HCT116 (cell line): Measurements from ENCODE around the gene MACROH2A2. TPM values are rescaled to one million over a fixed set of nuclear protein-coding genes. Genes with fewer than 3 reads are reported as not detected.

Experiments
- ATAC-seq: fragments of 200-7000 bp; cut with Tn5 transposase; 2 replicates; pipeline ENCODE4 v1.9.1; 2020; ENCODE audit warnings: mild to moderate bottlenecking, moderate library complexity
- BruUV-seq: library from RNA; stranded (reverse); fragments of 400-500 nt; replicated peaks from 2 replicates; lab custom pipeline; 2021; lab: Mats Ljungman, UMichigan
- CTCF ChIA-PET: fragments of 300-600 bp; sonication (Branson Sonifier 250); formaldehyde crosslinking; loops from one replicate; lab custom pipeline; 2021; ENCODE audit warnings: antibody characterized with exemption; lab: Charles Lee
- POLR2A ChIA-PET: fragments of 300-600, 350-600 bp; sonication (Branson Sonifier 250); formaldehyde crosslinking; loops from one replicate; lab custom pipeline; 2021; ENCODE audit warnings: antibody characterized with exemption; lab: Charles Lee
- RAD21 ChIA-PET, 2 experiments: fragments of 300-600 bp; sonication (Branson Sonifier 250); formaldehyde crosslinking; loops; one replicate each; lab custom pipeline; 2023; ENCODE audit warnings: low total read pairs in 2 of 2; ENCODE audit not compliant: uncharacterized antibody in 2 of 2, unreplicated experiment in 2 of 2, low non-redundant PET in 1 of 2; lab: Charles Lee
- DNase-seq: peaks from one replicate; pipeline ENCODE4 v3.0.0-alpha.2; 2010; ENCODE audit warnings: low read depth, low spot score
- H2AFZ ChIP-seq: fragments of 200-600 bp; shearing (Covaris generic), sonication (generic); 2 replicates; pipeline ENCODE4 v1.6.1; 2017; ENCODE audit warnings: low read depth, mixed run types, mixed read lengths, antibody characterized with exemption, low read length; ENCODE audit not compliant: poor library complexity, severe bottlenecking
- H3K27ac ChIP-seq: 2 replicates; pipeline ENCODE4 v1.5.1; 2012; ENCODE audit warnings: low read depth, low read length
- H3K27me3 ChIP-seq: fragments of 200-600 bp; sonication (generic); 2 replicates; pipeline ENCODE4 v1.6.1; 2016; ENCODE audit warnings: mixed run types, low read length, mixed read lengths; ENCODE audit not compliant: insufficient read depth
- H3K36me3 ChIP-seq, 2 experiments: fragments of 200-500 bp in 1 of 2; fragments of 200-600 bp in 1 of 2; sonication (Bioruptor generic) in 1 of 2; sonication (generic) in 1 of 2; 2 replicates each; pipeline versions ENCODE4 v1.5.1 to v1.6.1; 2014 to 2016; ENCODE audit warnings: low read length in 2 of 2, inconsistent platforms in 1 of 2, mixed read lengths in 1 of 2, mixed run types in 1 of 2; ENCODE audit not compliant: insufficient read depth in 2 of 2, control insufficient read depth in 1 of 2
- H3K4me1 ChIP-seq, 2 experiments: fragments of 200-600 bp in 1 of 2; sonication (generic) in 1 of 2; 2 replicates each; pipeline versions ENCODE4 v1.5.1 to v1.6.1; 2012 to 2017; ENCODE audit warnings: low read length in 2 of 2, inconsistent platforms in 1 of 2, mild to moderate bottlenecking in 1 of 2, mixed read lengths in 1 of 2, mixed run types in 1 of 2, moderate library complexity in 1 of 2; ENCODE audit not compliant: insufficient read depth in 2 of 2, control insufficient read depth in 1 of 2
- H3K4me2 ChIP-seq: fragments of 200-600 bp; sonication (generic); 2 replicates; pipeline ENCODE4 v1.6.1; 2017; ENCODE audit warnings: mixed run types, low read length, mixed read lengths
- H3K4me3 ChIP-seq, 2 experiments: fragments of 200-600 bp in 1 of 2; sonication (generic) in 1 of 2; replicated peaks in 1 of 2; 2 replicates each; pipeline ENCODE4 v1.5.1; 2011 to 2016; ENCODE audit warnings: low read length in 2 of 2, control low read depth in 1 of 2, low read depth in 1 of 2, mild to moderate bottlenecking in 1 of 2, mixed read lengths in 1 of 2, mixed run types in 1 of 2
- H3K79me2 ChIP-seq: fragments of 200-600 bp; sonication (generic); 2 replicates; pipeline ENCODE4 v1.6.1; 2017; ENCODE audit warnings: mild to moderate bottlenecking, mixed run types, low read length, moderate library complexity, mixed read lengths; ENCODE audit not compliant: insufficient read depth
- H3K9ac ChIP-seq: fragments of 200-600 bp; sonication (generic); 2 replicates; pipeline ENCODE4 v1.6.1; 2016; ENCODE audit warnings: low read length, mixed read lengths
- H3K9me2 ChIP-seq: fragments of 200-600 bp; sonication (generic), shearing (Covaris generic); 2 replicates; pipeline ENCODE4 v1.6.1; 2017; ENCODE audit warnings: mixed run types, mild to moderate bottlenecking, moderate library complexity; ENCODE audit not compliant: insufficient read depth
- H3K9me3 ChIP-seq, 2 experiments: fragments of 200-500 bp in 1 of 2; fragments of 200-600 bp in 1 of 2; sonication (Bioruptor generic) in 1 of 2; sonication (generic) in 1 of 2; 2 replicates each; pipeline ENCODE4 v1.6.1; 2014 to 2017; ENCODE audit warnings: low read length in 2 of 2, mixed read lengths in 2 of 2, inconsistent platforms in 1 of 2, low read depth in 1 of 2, mild to moderate bottlenecking in 1 of 2, mixed run types in 1 of 2, moderate library complexity in 1 of 2; ENCODE audit not compliant: control insufficient read depth in 1 of 2, insufficient read depth in 1 of 2
- H4K20me1 ChIP-seq: fragments of 200-600 bp; sonication (generic), shearing (Covaris generic); 2 replicates; pipeline ENCODE4 v1.6.1; 2017; ENCODE audit warnings: mixed run types, mild to moderate bottlenecking, moderate library complexity; ENCODE audit not compliant: insufficient read depth
- CBX3 ChIP-seq: IDR thresholded peaks from 2 replicates; pipeline ENCODE4 v1.6.1; 2012; ENCODE audit warnings: low read depth
- CEBPB ChIP-seq: IDR thresholded peaks from 2 replicates; pipeline ENCODE4 v1.6.1; 2012; ENCODE audit warnings: low read depth
- EZH2phosphoT487 ChIP-seq: fragments of 200-600 bp; IDR thresholded peaks from 2 replicates; pipeline ENCODE4 v1.6.1; 2018; ENCODE audit warnings: antibody characterized with exemption, borderline replicate concordance
- FOSL1 ChIP-seq: IDR thresholded peaks from 2 replicates; pipeline ENCODE4 v1.6.1; 2012; ENCODE audit warnings: low read depth
- POLR2A ChIP-seq: IDR thresholded peaks from 2 replicates; pipeline ENCODE4 v1.7.0; 2011; ENCODE audit warnings: borderline replicate concordance; ENCODE audit not compliant: insufficient read depth, insufficient read length; ENCODE audit errors: extremely low read depth
- POLR2AphosphoS5 ChIP-seq: IDR thresholded peaks from 2 replicates; pipeline ENCODE4 v1.6.1; 2011; ENCODE audit warnings: mild to moderate bottlenecking, low read depth, low read length, moderate library complexity
- RAD21 ChIP-seq: IDR thresholded peaks from 2 replicates; pipeline ENCODE4 v1.6.1; 2012; ENCODE audit warnings: low read depth, mild to moderate bottlenecking
- SIN3A ChIP-seq: IDR thresholded peaks from 2 replicates; pipeline ENCODE4 v1.6.1; 2012; ENCODE audit warnings: low read depth
- SRF ChIP-seq: IDR thresholded peaks from 2 replicates; pipeline ENCODE4 v1.6.1; 2012; ENCODE audit warnings: low read depth
- TCF7L2 ChIP-seq: IDR thresholded peaks from 2 replicates; pipeline ENCODE4 v1.7.0; 2011; ENCODE audit warnings: borderline replicate concordance, inconsistent platforms; ENCODE audit not compliant: insufficient read depth, insufficient read length; ENCODE audit errors: extremely low read depth
- YY1 ChIP-seq: IDR thresholded peaks from 2 replicates; pipeline ENCODE4 v1.6.1; 2011; ENCODE audit warnings: low read length, low read depth, moderate library complexity, mild to moderate bottlenecking; ENCODE audit not compliant: insufficient replicate concordance; ENCODE audit errors: extremely low read depth
- intact Hi-C: fragments of 100-400 bp; cut with micrococcal nuclease; formaldehyde crosslinking; loops from 2 replicates; pipeline ENCODE4 v1.10.0; 2022
- total RNA-seq: library from RNA; stranded (reverse); gene quantifications from one replicate; pipeline ENCODE4 v1.2.1, GENCODE V29; 2021; ENCODE audit not compliant: unreplicated experiment
- TF ChIP-seq, protein P1 (sequence below): IDR thresholded peaks from 2 replicates; pipeline ENCODE4 v1.6.1; 2011; ENCODE audit warnings: mild to moderate bottlenecking, low read length, moderate library complexity; ENCODE audit not compliant: insufficient replicate concordance; ENCODE audit errors: extremely low read depth
- TF ChIP-seq, protein P2 (sequence below): IDR thresholded peaks from 2 replicates; pipeline ENCODE4 v1.6.1; 2012
- TF ChIP-seq, protein P3 (sequence below): IDR thresholded peaks from 2 replicates; pipeline ENCODE4 v1.6.1; 2012
- TF ChIP-seq, protein P4 (sequence below), 3 experiments: fragments of 200-600 bp in 1 of 3; sonication (generic) in 1 of 3; IDR thresholded peaks in 2 of 3; conservative IDR thresholded peaks in 1 of 3; 2 replicates each; pipeline ENCODE4 v1.5.1; 2012 to 2017; ENCODE audit warnings: low read depth in 2 of 3, low read length in 2 of 3, antibody characterized with exemption in 1 of 3, borderline replicate concordance in 1 of 3, control low read depth in 1 of 3, mild to moderate bottlenecking in 1 of 3, mixed read lengths in 1 of 3, mixed run types in 1 of 3, moderate library complexity in 1 of 3; ENCODE audit not compliant: insufficient read depth in 1 of 3

Gene MACROH2A2
- total RNA-seq, 1 experiment from 2014 or later = 41.4 TPM

DNA sequence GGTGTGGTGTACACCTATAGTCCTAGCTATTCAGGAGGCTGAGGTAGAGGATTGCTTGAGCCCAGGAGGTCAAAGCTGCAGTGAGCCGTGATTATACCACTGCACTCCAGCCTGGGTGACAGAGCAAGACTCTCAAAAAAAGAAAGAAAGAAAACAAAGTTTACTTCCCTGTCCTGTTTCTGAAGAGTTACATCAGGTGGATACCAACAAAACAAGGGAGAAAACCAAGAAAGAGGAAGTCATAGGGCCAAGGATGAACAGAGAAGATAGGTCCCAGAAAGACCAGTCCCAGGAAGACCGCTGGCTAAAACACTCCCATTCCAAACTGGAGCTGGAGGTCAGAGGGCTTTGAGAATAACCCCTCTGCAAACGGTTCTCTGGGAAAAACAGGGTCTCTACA is 13.5 kb downstream of the MACROH2A2 start:
- no peaks in the 10 kb centered on the region for H3K27me3 ChIP-seq
- no peaks in the 10 kb centered on the region for H3K9me2 ChIP-seq
- ChIA-PET CTCF (no interaction called here), RAD21 (no interaction called here), POLR2A (no interaction called here)
- no peak for TF ChIP-seq SRF
- TF ChIP-seq RAD21 = no peak
- TF ChIP-seq POLR2AphosphoS5 = no peak
- no peak for TF ChIP-seq YY1
- TF ChIP-seq, protein P1, sequence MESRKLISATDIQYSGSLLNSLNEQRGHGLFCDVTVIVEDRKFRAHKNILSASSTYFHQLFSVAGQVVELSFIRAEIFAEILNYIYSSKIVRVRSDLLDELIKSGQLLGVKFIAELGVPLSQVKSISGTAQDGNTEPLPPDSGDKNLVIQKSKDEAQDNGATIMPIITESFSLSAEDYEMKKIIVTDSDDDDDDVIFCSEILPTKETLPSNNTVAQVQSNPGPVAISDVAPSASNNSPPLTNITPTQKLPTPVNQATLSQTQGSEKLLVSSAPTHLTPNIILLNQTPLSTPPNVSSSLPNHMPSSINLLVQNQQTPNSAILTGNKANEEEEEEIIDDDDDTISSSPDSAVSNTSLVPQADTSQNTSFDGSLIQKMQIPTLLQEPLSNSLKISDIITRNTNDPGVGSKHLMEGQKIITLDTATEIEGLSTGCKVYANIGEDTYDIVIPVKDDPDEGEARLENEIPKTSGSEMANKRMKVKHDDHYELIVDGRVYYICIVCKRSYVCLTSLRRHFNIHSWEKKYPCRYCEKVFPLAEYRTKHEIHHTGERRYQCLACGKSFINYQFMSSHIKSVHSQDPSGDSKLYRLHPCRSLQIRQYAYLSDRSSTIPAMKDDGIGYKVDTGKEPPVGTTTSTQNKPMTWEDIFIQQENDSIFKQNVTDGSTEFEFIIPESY = no peak
- TF ChIP-seq CBX3 = no peak
- no peak for TF ChIP-seq SIN3A
- no peak for TF ChIP-seq FOSL1
- TF ChIP-seq TCF7L2 = no peak
- TF ChIP-seq, protein P2, sequence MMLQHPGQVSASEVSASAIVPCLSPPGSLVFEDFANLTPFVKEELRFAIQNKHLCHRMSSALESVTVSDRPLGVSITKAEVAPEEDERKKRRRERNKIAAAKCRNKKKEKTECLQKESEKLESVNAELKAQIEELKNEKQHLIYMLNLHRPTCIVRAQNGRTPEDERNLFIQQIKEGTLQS = no peak
- TF ChIP-seq, protein P3, sequence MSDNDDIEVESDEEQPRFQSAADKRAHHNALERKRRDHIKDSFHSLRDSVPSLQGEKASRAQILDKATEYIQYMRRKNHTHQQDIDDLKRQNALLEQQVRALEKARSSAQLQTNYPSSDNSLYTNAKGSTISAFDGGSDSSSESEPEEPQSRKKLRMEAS = no peak
- TF ChIP-seq EZH2phosphoT487 = no peak
- no peak for TF ChIP-seq CEBPB
- TF ChIP-seq, protein P4, sequence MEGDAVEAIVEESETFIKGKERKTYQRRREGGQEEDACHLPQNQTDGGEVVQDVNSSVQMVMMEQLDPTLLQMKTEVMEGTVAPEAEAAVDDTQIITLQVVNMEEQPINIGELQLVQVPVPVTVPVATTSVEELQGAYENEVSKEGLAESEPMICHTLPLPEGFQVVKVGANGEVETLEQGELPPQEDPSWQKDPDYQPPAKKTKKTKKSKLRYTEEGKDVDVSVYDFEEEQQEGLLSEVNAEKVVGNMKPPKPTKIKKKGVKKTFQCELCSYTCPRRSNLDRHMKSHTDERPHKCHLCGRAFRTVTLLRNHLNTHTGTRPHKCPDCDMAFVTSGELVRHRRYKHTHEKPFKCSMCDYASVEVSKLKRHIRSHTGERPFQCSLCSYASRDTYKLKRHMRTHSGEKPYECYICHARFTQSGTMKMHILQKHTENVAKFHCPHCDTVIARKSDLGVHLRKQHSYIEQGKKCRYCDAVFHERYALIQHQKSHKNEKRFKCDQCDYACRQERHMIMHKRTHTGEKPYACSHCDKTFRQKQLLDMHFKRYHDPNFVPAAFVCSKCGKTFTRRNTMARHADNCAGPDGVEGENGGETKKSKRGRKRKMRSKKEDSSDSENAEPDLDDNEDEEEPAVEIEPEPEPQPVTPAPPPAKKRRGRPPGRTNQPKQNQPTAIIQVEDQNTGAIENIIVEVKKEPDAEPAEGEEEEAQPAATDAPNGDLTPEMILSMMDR (IDR thresholded peaks at IDR 0.05 in 2 of 3, conservative IDR thresholded peaks at IDR 0.05 in 1 of 3; ENCODE audit: borderline replicate concordance in 1 of 3, insufficient read depth in 1 of 3, low read depth in 2 of 3, low read length in 2 of 3) = no peak
- no peak for TF ChIP-seq POLR2A
- intact Hi-C loops = no loop called here
- no peak overlapping the region for H3K9ac ChIP-seq
- H3K27ac ChIP-seq = no peak overlapping the region
- no peaks in the 10 kb centered on the region for H3K36me3 ChIP-seq
- no peaks in the 10 kb centered on the region; the same call in 1 of the 2 replicates for H3K79me2 ChIP-seq
- no peaks in the 10 kb centered on the region for H3K4me1 ChIP-seq
- no peak overlapping the region for H2AFZ ChIP-seq
- no peak for ATAC-seq
- BruUV-seq = no TSS peak
- H3K4me2 ChIP-seq = no peak overlapping the region
- no peak for DNase-seq
- H3K4me3 ChIP-seq = no peak overlapping the region
- no peaks in the 10 kb centered on the region for H3K9me3 ChIP-seq
- H4K20me1 ChIP-seq = no peaks in the 10 kb centered on the region
